Neural progenitor cell (in vitro differentiated cells): Measurements from ENCODE around the gene WFS1.

Source experiments
- CTCF ChIP-seq: fragments of 200-600 bp; sonication (generic); IDR thresholded peaks from 2 replicates; pipeline ENCODE4 v1.5.1; 2017; ENCODE audit warnings: antibody characterized with exemption, mild to moderate bottlenecking
- EZH2 ChIP-seq: fragments of 200-600 bp; sonication (generic); IDR thresholded peaks from 2 replicates; pipeline ENCODE4 v1.6.1; 2017; ENCODE audit warnings: antibody characterized with exemption, mild to moderate bottlenecking, moderate library complexity

- TF ChIP-seq CTCF: no peak
- TF ChIP-seq EZH2: no peak
These were observed 12.7 kb downstream of the WFS1 start for GRCh38 chr4:6282314-6282771.
